Ishikawa (cell line): ENCODE results near the gene STK38.

ENCODE experiments used
- CEBPB ChIP-seq: IDR thresholded peaks from 2 replicates; pipeline ENCODE4 v1.6.1; 2012
- EP300 ChIP-seq: IDR thresholded peaks from 2 replicates; pipeline ENCODE4 v1.6.1; 2012; ENCODE audit warnings: borderline replicate concordance
- FOXM1 ChIP-seq: IDR thresholded peaks from 2 replicates; pipeline ENCODE4 v1.6.1; 2012; ENCODE audit warnings: low read depth, borderline replicate concordance
- NFIC ChIP-seq: IDR thresholded peaks from 2 replicates; pipeline ENCODE4 v1.6.1; 2012
- TEAD4 ChIP-seq: IDR thresholded peaks from 2 replicates; pipeline ENCODE4 v1.6.1; 2012
- ZBTB7A ChIP-seq: IDR thresholded peaks from 2 replicates; pipeline ENCODE4 v1.6.1; 2012; ENCODE audit warnings: low read depth

- no peak for TF ChIP-seq EP300
- TF ChIP-seq FOXM1: no peak
- no peak for TF ChIP-seq CEBPB
- TF ChIP-seq ZBTB7A: no peak
- TF ChIP-seq TEAD4: no peak
- no peak for TF ChIP-seq NFIC
Measured at GRCh38 chr6:36525346-36525745, 21.9 kb downstream of the STK38 start.
